ENCODE results near the gene MANSC1.
A peak's percentile ranks its signal among the peaks of the same experiment; 100 is the strongest.

Gene MANSC1

GRCh38 chr12:12393171-12393570, 43.1 kb upstream of the MANSC1 start:
- Histone ChIP-seq H2AK5ac (ENCODE audit: low read length) (no peak overlapping the region), H3K4ac (ENCODE audit: low read depth, low read length) (no peak overlapping the region), H2BK15ac (replicated peaks; ENCODE audit: low read depth) (no peak overlapping the region), H4K8ac (ENCODE audit: low read depth, low read length) (no peak overlapping the region), H3K79me1 (ENCODE audit: low read length) (no peaks in the 10 kb centered on the region), H3K27me3 (ENCODE audit: insufficient read depth, low read length, poor library complexity) (no peaks in the 10 kb centered on the region), H3K79me2 (ENCODE audit: control insufficient read depth, insufficient read depth, low read length) (no peaks in the 10 kb centered on the region), H2BK120ac (ENCODE audit: low read depth, low read length) (no peak overlapping the region), H3K4me2 (ENCODE audit: low read length) (no peak overlapping the region), H3K36me3 (ENCODE audit: control insufficient read depth, insufficient read depth, low read length) (no peaks in the 10 kb centered on the region), H3K9ac (ENCODE audit: low read length) (no peak overlapping the region), H3K4me1 (ENCODE audit: control insufficient read depth, low read depth, low read length) (no peaks in the 10 kb centered on the region), H3K27ac (ENCODE audit: low read depth, low read length) (no peak overlapping the region), H3K56ac (ENCODE audit: low read length) (no peak overlapping the region), H3K4me3 (ENCODE audit: low read length) (no peak overlapping the region), H3K23ac (ENCODE audit: low read length) (no peak overlapping the region), H2BK5ac (ENCODE audit: low read length) (no peak overlapping the region), H3K18ac (ENCODE audit: low read length) (no peak overlapping the region), H4K5ac (ENCODE audit: low read length) (no peak overlapping the region)
- no peak for DNase-seq
- WGBS (ENCODE audit: extremely low coverage, insufficient coverage, low lambda C conversion rate): no CpG with 5 or more reads among the region's 2 CpGs

GRCh38 chr12:12392413-12392812, 42.4 kb upstream of the MANSC1 start:
- H3K79me1 ChIP-seq (ENCODE audit: low read length): no peaks in the 10 kb centered on the region
- H3K18ac ChIP-seq (ENCODE audit: low read length): no peak overlapping the region
- no peaks in the 10 kb centered on the region for H3K4me1 ChIP-seq (ENCODE audit: control insufficient read depth, low read depth, low read length)
- no peaks in the 10 kb centered on the region for H3K36me3 ChIP-seq (ENCODE audit: control insufficient read depth, insufficient read depth, low read length)
- no peak overlapping the region for H2AK5ac ChIP-seq (ENCODE audit: low read length)
- no peak overlapping the region for H3K4me2 ChIP-seq (ENCODE audit: low read length)
- H4K8ac ChIP-seq (ENCODE audit: low read depth, low read length): no peak overlapping the region
- H2BK120ac ChIP-seq (ENCODE audit: low read depth, low read length): no peak overlapping the region
- no CpG with 5 or more reads among the region's 2 CpGs for WGBS (ENCODE audit: extremely low coverage, insufficient coverage, low lambda C conversion rate)
- no peak overlapping the region for H2BK15ac ChIP-seq (replicated peaks; ENCODE audit: low read depth)
- no peak for DNase-seq
- H3K27ac ChIP-seq (ENCODE audit: low read depth, low read length): no peak overlapping the region
- H2BK5ac ChIP-seq (ENCODE audit: low read length): no peak overlapping the region
- H3K27me3 ChIP-seq (ENCODE audit: insufficient read depth, low read length, poor library complexity): no peaks in the 10 kb centered on the region
- H3K79me2 ChIP-seq (ENCODE audit: control insufficient read depth, insufficient read depth, low read length): no peaks in the 10 kb centered on the region
- H3K23ac ChIP-seq (ENCODE audit: low read length): no peak overlapping the region
- no peak overlapping the region for H3K4me3 ChIP-seq (ENCODE audit: low read length)
- no peak overlapping the region for H3K9ac ChIP-seq (ENCODE audit: low read length)
- H3K56ac ChIP-seq (ENCODE audit: low read length): no peak overlapping the region
- H4K5ac ChIP-seq (ENCODE audit: low read length): no peak overlapping the region
- H3K4ac ChIP-seq (ENCODE audit: low read depth, low read length): no peak overlapping the region

- Histone ChIP-seq H2BK5ac (ENCODE audit: low read length) (no peak overlapping the region), H3K27ac (ENCODE audit: low read depth, low read length) (no peak overlapping the region), H4K8ac (ENCODE audit: low read depth, low read length) (no peak overlapping the region), H3K23ac (ENCODE audit: low read length) (no peak overlapping the region), H2BK120ac (ENCODE audit: low read depth, low read length) (no peak overlapping the region), H3K27me3 (ENCODE audit: insufficient read depth, low read length, poor library complexity) (no peaks in the 10 kb centered on the region), H3K9ac (ENCODE audit: low read length) (no peak overlapping the region), H3K4ac (ENCODE audit: low read depth, low read length) (no peak overlapping the region), H3K4me3 (ENCODE audit: low read length) (no peak overlapping the region), H3K79me2 (ENCODE audit: control insufficient read depth, insufficient read depth, low read length) (no peaks in the 10 kb centered on the region), H3K56ac (ENCODE audit: low read length) (no peak overlapping the region), H4K5ac (ENCODE audit: low read length) (no peak overlapping the region), H3K36me3 (ENCODE audit: control insufficient read depth, insufficient read depth, low read length) (no peaks in the 10 kb centered on the region), H3K4me2 (ENCODE audit: low read length) (no peak overlapping the region), H2BK15ac (replicated peaks; ENCODE audit: low read depth) (no peak overlapping the region), H3K79me1 (ENCODE audit: low read length) (no peaks in the 10 kb centered on the region), H3K18ac (ENCODE audit: low read length) (no peak overlapping the region), H3K4me1 (ENCODE audit: control insufficient read depth, low read depth, low read length) (peaks cover 5% of the 10 kb centered on the region), H2AK5ac (ENCODE audit: low read length) (no peak overlapping the region)
- WGBS (ENCODE audit: extremely low coverage, insufficient coverage, low lambda C conversion rate): no CpG with 5 or more reads among the region's 3 CpGs
- DNase-seq: no peak
Measured at GRCh38 chr12:12387501-12387900, 37.5 kb upstream of the MANSC1 start.

GRCh38 chr12:12384571-12385340, 34.7 kb upstream of the MANSC1 start:
- no peak overlapping the region for H3K18ac ChIP-seq (ENCODE audit: low read length)
- no peaks in the 10 kb centered on the region for H3K79me2 ChIP-seq (ENCODE audit: control insufficient read depth, insufficient read depth, low read length)
- peaks cover 5% of the 10 kb centered on the region for H3K4me1 ChIP-seq (ENCODE audit: control insufficient read depth, low read depth, low read length)
- H3K4me2 ChIP-seq (ENCODE audit: low read length): no peak overlapping the region
- H3K56ac ChIP-seq (ENCODE audit: low read length): peak overlapping the region; percentile 50
- peak; percentile 56 for DNase-seq
- no peak overlapping the region for H2AK5ac ChIP-seq (ENCODE audit: low read length)
- WGBS (ENCODE audit: extremely low coverage, insufficient coverage, low lambda C conversion rate): no CpG with 5 or more reads among the region's 7 CpGs
- peak overlapping the region; percentile 26 for H3K27ac ChIP-seq (ENCODE audit: low read depth, low read length)
- no peak overlapping the region for H3K4me3 ChIP-seq (ENCODE audit: low read length)
- H4K5ac ChIP-seq (ENCODE audit: low read length): no peak overlapping the region
- H2BK5ac ChIP-seq (ENCODE audit: low read length): no peak overlapping the region
- H2BK15ac ChIP-seq (replicated peaks; ENCODE audit: low read depth): no peak overlapping the region
- H3K36me3 ChIP-seq (ENCODE audit: control insufficient read depth, insufficient read depth, low read length): no peaks in the 10 kb centered on the region
- H3K9ac ChIP-seq (ENCODE audit: low read length): no peak overlapping the region
- H3K23ac ChIP-seq (ENCODE audit: low read length): no peak overlapping the region
- no peaks in the 10 kb centered on the region for H3K27me3 ChIP-seq (ENCODE audit: insufficient read depth, low read length, poor library complexity)
- no peaks in the 10 kb centered on the region for H3K79me1 ChIP-seq (ENCODE audit: low read length)
- no peak overlapping the region for H4K8ac ChIP-seq (ENCODE audit: low read depth, low read length)
- no peak overlapping the region for H2BK120ac ChIP-seq (ENCODE audit: low read depth, low read length)
- no peak overlapping the region for H3K4ac ChIP-seq (ENCODE audit: low read depth, low read length)

- no peaks in the 10 kb centered on the region for H3K79me1 ChIP-seq (ENCODE audit: low read length)
- no peaks in the 10 kb centered on the region for H3K36me3 ChIP-seq (ENCODE audit: control insufficient read depth, insufficient read depth, low read length)
- H2AK5ac ChIP-seq (ENCODE audit: low read length): no peak overlapping the region
Measured at GRCh38 chr12:12381982-12382381, 31.9 kb upstream of the MANSC1 start.

More at GRCh38 chr12:12381982-12382381, 31.9 kb upstream of the MANSC1 start:
- DNase-seq: peak; percentile 27
- no peak overlapping the region for H3K56ac ChIP-seq (ENCODE audit: low read length)
- no peak overlapping the region for H3K4me3 ChIP-seq (ENCODE audit: low read length)
- no peak overlapping the region for H3K27ac ChIP-seq (ENCODE audit: low read depth, low read length)
- H3K18ac ChIP-seq (ENCODE audit: low read length): no peak overlapping the region
- H3K79me2 ChIP-seq (ENCODE audit: control insufficient read depth, insufficient read depth, low read length): no peaks in the 10 kb centered on the region
- H3K4me2 ChIP-seq (ENCODE audit: low read length): no peak overlapping the region
- H3K9ac ChIP-seq (ENCODE audit: low read length): no peak overlapping the region
- WGBS (ENCODE audit: extremely low coverage, insufficient coverage, low lambda C conversion rate): no CpG with 5 or more reads among the region's 3 CpGs
- no peak overlapping the region for H2BK5ac ChIP-seq (ENCODE audit: low read length)
- no peaks in the 10 kb centered on the region for H3K27me3 ChIP-seq (ENCODE audit: insufficient read depth, low read length, poor library complexity)
- no peak overlapping the region for H3K4ac ChIP-seq (ENCODE audit: low read depth, low read length)
- H2BK120ac ChIP-seq (ENCODE audit: low read depth, low read length): no peak overlapping the region
- no peak overlapping the region for H3K23ac ChIP-seq (ENCODE audit: low read length)
- H3K4me1 ChIP-seq (ENCODE audit: control insufficient read depth, low read depth, low read length): peaks cover 5% of the 10 kb centered on the region
- no peak overlapping the region for H4K5ac ChIP-seq (ENCODE audit: low read length)
- no peak overlapping the region for H4K8ac ChIP-seq (ENCODE audit: low read depth, low read length)
- H2BK15ac ChIP-seq (replicated peaks; ENCODE audit: low read depth): no peak overlapping the region

Measured in mesendoderm (in vitro differentiated cells).